IPS DF 4.7 (cell line): ENCODE measurements around the gene ANKS1B.
A peak's percentile ranks its signal among the peaks of the same experiment; 100 is the strongest.

Experiments used
- DNase-seq: peaks from one replicate; pipeline ENCODE4 v3.0.0-alpha.2; 2013; ENCODE audit warnings: low spot score; ENCODE audit errors: extremely low read depth

Gene ANKS1B

DNA sequence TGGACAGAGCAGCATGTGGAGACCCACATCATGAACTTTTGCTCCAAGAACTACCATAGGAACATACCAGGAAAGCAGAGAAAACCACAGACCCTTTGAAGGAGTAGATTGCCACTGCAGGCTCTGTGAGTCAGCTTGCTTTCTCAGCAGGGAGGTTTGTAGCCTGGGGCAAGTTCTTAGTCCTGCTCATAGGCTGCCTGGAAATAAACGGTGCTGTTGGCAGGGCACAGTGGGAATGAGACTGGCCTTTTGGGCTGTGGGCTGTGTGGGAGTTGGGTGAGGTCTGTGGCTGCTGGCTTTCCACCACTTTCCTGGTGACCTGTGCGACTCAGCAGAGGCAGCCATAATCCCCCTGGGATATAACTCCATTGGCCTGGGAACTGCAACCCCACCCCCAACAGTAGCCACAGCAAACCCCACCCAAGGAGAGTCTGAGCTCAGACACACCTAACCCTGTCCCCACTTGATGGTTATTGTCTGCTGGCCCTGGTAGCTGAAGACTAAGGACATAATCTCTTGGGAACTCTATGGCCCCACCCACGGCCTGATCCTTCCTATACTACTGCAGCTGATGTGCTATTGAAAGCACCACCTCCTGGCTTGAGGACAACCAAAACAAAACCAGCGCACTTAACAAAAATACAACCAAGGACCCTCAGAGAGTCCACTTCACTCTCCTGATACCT lies 529.2 kb downstream of the ANKS1B start:
- DNase-seq = no peak

DNA sequence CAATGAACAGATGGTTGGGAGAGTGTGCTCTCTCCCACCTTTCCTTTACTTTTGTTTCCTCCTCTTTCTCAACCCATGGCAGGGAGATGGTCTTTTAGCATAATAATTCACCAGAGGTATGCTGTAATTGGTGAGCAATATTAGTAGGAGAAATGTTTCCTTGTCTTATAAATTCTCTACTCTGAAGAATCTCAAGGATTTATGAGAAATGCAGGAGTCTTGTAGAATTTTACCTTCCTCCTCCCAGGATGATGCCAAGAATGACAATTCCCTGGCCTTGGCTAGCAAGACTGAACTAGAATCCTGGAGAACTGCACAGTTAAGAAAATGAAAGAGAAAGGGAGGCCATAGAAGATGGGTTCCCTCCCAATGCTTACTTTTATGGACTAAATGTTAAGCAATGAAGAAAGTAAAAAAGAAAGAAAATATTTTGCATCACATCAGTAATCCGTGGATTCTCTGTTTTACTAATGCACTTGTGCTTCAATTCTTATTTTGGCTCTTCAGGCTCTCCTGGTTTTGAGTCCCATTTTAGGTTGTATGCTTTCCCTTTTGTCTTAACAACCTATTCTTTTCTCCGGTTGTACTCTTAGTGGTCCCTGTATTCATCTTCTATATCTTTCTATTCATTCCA lies 530.1 kb downstream of the ANKS1B start:
- no peak for DNase-seq

DNA sequence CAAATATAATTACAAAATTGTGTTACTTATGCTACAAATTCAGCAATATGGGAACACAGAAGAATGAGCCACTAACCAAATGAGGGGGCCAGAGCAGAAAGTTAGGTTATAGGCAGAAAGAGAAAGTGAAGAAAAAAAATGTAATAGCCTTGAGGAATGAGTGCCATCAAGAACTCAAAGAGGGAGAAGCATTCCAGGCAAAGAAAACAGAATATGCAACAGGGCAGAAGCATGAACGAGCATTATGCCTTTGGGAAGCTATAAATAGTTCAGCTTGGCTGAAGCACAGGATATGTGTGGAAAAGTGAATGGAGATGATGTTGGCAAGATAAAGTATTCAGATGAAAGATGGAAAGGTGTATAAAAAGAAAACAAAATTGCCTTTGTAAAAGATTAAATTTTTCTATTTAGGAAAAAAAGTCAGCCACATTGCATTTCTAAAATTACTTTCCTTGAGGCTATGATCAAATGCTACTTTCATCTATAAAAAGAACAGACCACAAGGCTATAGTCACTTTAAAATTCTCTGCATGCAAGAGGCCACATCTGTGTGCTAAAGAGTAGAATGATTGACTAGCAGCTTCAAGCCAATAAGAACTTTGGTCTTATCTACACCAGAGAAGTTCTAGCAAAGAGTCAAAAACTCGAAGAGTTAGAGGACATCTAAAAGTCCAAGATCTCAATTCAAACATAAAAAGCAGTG lies 530.7 kb downstream of the ANKS1B start:
- no peak for DNase-seq

DNA sequence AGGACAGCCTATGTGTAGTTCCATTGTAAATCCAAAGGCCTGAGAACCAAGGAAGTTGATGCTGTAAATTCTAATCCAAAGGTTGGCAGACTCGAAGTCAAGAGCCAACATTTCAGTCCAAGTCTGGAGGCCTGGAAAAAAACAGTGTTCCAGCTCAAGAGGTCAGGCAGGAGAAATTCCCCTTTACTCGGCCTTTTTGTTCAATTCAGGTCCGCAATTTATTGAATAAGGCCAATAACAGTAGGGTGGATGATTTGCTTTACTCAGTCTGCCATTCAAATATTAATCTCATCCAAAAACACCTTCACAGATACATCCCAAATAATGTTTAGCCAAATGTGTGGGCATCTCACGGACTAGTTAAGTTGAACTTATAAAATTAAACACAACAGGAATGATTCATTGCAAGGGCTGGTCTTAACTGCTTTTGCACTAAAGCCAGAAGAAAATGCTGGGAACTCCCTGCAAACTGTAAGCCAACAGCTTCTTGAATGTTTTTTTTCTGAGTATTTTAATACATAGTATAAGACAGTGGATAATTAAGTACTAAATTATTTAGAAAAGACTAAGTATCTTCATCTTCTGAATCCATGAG lies 534.6 kb downstream of the ANKS1B start:
- no peak for DNase-seq

DNA sequence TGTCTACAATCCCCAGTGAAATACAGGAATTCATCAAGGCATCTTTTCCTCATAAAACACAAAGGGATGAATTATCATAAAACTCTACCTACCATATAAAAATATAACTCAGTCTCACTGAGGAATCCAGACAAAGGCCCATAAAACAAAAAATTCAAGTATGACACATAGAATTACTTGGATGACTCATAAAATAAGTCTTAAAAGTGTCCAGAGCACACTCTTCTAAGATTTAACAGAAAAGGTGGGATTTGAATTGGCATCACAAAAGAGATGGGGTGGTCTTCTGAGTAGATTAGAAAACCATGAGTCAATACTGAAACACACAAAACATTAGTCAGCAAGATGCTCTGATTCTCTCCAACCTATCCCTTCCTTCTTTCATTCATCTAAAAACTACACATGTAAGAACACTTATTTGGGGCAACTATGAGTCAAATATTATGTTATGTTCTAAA lies 539.8 kb downstream of the ANKS1B start:
- DNase-seq = no peak

DNA sequence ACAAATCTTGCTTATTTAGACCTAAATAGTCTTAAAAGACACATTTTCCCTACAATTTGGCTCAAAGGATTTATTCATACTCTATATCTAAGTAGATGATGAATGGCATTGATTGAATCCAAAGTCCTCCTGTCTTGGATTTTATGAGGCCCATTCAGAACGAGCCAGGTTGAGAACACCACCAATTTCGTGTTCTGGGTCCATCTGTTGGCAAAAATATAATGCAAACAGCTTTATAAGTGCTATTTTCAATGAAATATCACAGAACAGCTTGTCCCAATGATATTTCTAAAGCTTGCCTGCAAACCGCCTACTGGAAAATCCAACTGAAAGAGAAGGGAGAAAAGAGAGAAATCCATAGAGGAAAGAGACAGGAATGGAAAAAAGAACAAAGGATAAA lies 542.0 kb downstream of the ANKS1B start:
- no peak for DNase-seq

DNA sequence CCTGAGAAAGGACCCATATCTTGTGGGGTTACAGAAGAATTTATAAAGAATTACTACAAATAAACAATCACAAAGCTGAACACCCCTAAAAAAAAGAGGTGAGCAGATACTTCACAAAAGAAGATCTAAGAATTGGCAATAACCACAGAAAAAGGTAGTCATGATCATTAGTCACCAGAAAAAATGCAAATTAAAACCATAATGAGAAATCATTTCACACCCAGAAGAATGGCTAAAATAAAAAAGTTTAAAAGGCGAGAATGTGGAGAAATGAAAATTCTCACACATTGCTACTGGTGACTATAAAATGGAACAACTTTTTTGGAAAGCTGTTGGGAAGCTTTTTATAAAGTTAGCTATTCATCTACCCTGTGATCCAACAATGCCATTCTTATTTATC lies 545.3 kb downstream of the ANKS1B start:
- DNase-seq = no peak

DNA sequence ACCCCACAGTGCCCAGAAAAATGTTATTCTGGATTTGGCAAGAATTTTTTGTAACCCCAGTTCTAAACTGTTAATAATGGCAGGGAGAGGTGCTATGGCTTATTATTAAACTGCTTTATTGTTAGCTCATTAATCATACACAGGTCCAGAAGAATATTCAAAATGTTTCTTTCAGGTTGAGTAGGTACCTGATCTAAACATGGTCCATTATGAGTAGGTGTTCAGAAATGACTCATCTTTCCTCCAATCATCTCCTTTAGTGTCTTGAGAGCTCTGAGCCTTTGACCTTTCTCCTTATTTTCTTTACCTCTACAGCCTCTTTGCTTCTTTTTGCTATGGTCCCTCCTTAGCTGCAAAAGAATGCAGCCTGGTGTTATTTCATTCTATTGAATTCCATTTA lies 548.2 kb downstream of the ANKS1B start:
- no peak for DNase-seq

DNA sequence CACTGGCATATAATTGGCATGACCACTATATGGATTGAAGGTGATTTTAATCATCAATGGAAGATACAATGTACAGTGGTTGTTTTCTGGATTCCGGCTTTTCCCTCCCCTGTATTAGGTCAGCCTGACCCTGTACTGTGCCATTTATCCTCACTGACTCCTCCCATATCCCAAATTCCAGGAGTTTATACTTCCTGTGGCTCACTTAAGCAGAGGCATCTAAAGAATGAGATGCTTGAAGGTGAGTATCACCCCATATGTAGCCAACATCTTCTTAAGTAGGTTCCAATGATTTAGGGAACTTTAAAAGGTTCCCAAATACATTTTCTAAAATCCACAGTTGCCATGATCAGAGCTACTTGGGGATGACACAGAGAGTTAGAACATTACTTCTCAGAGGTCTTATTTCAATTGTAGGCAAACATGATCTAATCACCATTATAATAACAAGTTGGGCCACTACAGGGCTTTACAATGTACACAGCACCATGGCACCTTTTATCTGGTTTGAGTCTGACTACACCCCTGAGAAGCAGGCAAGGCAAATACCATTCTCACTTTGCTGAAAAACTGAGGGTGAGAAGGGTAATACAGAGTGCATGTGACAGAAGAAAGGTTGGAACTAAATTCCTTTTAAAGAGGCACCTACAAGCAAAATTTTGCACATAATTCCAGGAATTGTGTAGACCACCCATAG lies 549.5 kb downstream of the ANKS1B start:
- DNase-seq = no peak

DNA sequence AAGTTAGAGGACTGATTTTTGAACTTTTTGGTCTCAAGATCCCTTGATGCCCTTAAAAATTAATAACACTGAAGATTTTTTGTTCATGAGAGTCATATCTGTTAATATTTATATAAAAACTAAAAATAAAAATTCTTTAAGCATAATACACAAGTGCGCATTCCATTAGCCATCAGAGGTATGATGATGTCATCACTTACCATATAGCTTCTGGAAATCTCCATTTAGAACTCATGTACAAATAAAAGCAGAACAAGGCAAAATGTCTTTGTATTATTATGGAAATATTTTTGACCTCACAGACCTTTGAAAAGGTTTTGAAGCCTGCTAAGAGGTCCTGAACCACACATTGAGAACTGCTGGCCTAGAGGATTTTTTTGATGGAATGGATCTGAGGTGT lies 551.6 kb downstream of the ANKS1B start:
- DNase-seq = no peak

DNA sequence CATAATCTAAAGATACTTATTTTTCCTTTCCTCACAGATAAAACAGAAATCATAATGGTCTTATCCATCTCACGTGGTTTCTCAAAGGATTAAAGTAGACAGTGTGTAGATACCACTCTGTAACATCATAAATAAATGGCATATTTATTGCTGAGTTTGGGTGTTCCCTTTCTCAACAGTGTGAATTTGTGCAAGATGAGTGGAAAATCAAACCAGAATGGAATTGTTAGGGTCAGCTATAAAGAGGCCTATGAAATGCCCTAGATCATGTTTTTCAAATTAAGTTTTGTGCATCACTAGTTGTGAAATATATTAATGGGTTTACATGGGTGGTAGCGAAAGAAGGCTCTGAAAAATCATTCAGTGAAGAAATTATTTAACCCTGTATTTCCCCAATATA lies 553.5 kb downstream of the ANKS1B start:
- no peak for DNase-seq

DNA sequence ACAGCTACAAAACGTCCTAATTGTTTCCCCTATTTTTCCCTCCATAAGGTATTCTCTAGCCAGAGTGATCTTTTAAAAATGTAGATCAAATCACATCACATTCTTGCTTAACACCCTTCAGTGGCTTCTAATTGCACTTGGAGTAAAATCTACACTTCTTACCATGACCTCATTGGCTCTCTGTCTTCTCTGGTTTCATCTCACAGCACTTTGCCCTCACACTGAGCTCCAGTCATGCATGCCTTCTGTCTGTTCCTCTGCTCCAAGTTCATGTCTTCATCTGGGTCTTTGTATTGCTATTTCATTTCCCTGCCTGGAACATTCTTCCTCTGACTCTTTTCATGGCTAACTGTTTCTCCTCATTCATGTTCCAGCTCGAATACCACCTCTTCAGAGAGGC lies 557.6 kb downstream of the ANKS1B start:
- DNase-seq = no peak

DNA sequence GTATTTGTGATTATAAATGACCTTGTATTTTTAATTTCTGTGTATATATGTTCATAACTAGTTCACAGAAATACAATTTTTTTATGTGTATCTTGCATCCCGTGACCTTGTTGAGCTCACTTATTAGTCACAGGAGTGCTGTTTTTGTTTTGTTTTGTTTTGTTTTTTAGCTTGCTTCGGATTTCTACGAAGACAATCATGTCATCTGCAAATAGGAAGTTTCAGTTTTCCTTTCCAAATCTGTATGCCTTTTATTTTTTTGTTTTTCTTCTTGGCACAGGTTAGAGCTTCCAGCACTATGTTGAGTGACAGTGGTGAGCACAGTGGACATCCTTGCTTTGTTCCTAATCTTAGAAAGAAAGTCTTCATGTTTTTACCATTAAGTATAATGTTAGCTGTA lies 566.4 kb downstream of the ANKS1B start:
- DNase-seq = no peak

DNA sequence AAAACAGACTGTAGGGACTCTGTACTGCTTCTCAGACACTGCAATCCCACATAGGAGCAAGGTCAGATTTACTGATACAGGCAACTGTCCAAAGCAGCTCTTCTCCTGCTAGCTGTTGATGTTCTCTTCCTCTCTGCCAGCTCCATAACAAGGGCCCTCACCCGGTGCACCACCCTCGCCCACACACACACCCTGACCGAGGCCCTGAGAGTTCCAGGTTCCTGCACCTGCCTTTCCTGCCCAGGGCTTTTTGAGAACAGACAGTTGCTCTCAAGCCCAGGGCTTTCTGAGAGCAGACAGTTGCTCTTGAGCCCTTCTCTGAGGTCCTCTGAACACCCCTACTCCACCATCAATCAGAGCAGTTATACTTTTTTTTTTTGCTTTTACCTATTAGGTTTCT lies 571.0 kb downstream of the ANKS1B start:
- DNase-seq = no peak

DNA sequence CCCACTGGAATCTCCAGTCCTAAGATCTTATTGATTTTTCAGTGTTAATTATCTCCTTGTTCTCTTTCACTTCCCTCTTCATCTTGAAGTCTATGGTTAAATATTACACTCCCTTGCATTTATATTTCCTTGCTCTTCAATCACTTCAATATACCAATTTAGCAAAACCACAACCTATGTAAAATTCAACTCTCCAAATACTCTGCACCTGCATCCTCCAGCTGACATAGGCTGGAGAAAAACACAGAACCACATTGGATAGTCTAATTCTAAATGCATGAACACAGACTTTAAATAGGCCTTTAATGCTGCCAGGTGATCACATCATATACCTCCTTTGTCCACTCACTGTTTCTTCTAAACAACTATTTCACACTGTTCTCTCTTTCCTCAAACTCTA lies 591.0 kb downstream of the ANKS1B start:
- DNase-seq = no peak

DNA sequence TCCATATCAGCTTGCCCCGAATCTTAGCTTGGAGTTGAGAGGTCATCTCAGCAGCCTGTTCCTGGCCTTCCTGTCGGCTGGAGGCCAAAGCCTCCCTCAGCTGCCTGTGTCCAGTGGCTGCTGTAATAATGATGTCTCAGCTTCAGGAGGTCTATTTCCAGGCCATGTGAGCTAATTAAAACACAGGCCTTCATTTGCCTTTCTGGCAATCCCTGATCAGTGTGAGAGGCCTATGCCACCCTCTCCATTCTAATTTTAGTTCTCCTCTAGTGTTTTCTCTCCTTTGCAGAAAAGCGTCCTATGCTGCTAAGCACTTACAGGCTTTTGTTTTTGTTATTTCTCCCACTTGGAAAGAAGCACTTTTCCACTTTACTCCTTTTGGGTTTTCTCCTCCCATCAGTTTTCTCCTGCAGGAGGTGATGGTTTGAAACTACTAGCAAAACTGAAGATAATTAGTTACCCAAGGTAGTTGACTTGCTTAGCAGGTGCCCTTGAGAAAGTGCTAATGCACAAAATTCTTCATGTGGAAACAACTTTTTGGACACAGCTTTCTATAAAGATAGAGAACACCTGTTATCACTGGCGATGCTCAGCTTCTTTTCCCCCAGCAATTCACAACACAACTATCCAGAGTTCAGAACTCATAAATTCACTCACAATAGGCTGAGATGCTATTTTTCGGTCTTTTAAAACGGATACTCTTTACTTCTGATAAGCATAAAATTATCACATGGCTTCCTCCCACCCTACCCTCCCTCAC lies 592.5 kb downstream of the ANKS1B start:
- DNase-seq = no peak

DNA sequence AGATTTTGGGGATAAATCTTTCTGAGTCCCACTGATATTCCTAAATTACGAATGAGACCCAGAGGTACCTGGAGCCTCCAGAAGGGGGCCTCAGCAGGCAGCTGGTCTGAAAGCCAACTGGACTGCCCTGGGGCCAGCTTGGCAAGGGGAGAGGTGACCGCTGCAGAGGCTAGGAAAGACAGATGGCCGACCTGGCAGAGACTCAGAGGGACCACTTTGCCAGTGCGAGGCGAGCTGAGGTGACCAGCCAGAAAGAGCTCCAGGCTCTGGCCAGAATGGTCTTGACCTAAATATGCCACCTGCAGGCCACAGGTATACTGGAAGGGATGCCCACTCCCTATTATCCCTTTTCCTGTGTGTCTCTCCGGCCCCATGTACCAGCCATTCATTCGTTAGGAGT lies 594.0 kb downstream of the ANKS1B start:
- DNase-seq = peak; percentile 38

DNA sequence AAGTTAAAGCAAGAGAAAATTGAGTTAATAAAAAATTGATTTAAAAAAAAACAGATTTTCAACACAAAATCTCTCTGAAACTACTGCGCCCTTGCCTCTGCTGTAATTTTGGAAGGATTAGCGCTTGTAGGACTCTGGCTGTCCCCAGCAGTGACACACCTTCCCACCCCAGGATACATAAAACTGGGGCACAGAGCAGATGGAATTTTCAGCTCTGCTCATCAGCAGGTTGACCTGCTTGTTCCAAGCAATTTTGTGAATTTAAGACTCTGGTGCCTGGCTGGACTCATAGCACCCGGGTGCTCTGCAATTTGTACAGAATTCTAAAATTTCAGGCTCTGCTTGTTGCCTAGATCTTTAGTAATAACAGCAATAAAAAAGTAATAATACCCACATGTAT lies 595.0 kb downstream of the ANKS1B start:
- no peak for DNase-seq

DNA sequence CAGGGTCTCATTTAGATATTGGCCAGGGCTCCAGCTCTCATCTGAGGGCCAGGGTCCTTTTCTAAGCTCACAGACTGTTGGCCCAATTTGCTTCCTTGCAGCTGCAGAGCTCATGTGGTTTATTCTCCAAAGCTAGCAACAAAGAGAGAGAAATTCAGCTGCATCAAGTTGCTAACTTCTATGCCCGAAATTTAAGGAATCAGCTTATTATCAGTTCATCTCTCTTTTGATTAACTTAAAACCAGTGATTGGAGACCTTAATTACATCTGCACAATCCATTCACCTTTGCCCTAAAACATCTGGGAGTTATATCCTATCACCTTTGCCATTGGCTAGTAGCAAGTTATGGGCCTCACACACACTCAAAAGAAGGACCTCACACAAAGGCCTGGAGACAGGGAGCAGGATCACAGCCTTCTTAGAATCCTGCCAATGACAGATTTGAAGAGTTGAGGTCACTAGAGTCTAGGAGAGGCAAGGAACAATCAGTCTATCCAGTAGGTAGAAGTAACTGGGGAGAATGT lies 596.0 kb downstream of the ANKS1B start:
- no peak for DNase-seq

DNA sequence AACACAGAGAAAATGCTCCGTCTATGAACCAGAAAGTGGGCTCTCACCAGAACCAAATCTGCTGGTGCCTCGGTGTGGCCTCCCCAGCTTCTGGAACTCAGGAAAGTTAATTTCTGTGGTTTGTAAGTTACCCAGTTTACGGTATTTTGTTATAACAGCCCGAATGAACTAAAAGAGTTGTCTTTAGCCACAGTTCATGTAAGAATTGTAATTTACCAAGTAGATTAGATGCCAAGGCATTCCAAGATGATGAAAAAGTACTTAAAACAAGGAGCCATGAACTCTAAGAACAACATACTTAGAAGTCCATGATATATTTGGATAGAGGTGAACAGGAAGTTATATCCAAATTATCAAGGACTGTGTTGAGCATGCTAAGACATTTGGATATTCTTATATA lies 597.1 kb downstream of the ANKS1B start:
- DNase-seq = no peak

DNA sequence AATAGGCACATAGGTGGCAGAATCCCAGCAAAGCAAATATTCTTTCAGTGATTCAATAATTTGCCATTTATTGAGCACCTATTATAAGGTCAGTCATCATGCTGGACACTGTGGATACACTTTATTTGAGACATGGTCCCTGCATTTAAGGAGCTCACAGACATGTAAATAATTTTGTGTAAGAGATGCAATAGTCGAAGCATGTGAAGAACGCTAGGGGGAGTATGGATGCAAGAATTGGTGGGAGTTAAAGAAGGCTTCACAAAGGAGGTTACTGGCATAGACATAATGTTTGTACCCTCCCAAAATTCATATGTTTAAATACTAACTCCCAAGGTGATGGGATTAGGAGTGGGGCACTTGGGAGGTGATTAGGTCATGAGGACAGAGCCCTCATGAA lies 597.8 kb downstream of the ANKS1B start:
- DNase-seq = peak; percentile 25
